ENCODE data around the gene MCU.

- TF ChIP-seq CTCF (IDR thresholded peaks at IDR 0.05; ENCODE audit: low read depth, low read length) (no peak), POLR2A (IDR thresholded peaks at IDR 0.05; ENCODE audit: extremely low read depth, insufficient read length) (no peak), MAX (IDR thresholded peaks at IDR 0.05; ENCODE audit: low read depth, low read length) (no peak)
Observed at GRCh38 chr10:72779874-72780273, 87.9 kb downstream of the MCU start.
